Esophagus (tissue), 2 donors: ENCODE measurements around the gene LRP2. TPM values are rescaled to one million over a fixed set of nuclear protein-coding genes. Genes with fewer than 3 reads are reported as not detected.

Source experiments
- H3K27ac ChIP-seq, 2 donors: one replicate each; pipeline ENCODE4 v1.5.1; 2013; ENCODE audit warnings: low read depth in 2 of 2, mild to moderate bottlenecking in 2 of 2, inconsistent platforms in 1 of 2, low read length in 1 of 2, moderate library complexity in 1 of 2
- H3K27me3 ChIP-seq, 2 donors: one replicate each; pipeline ENCODE4 v1.6.1; 2013; ENCODE audit warnings: low read length in 2 of 2, control low read depth in 1 of 2, mild to moderate bottlenecking in 1 of 2; ENCODE audit not compliant: insufficient read depth in 2 of 2, control insufficient read depth in 1 of 2
- H3K36me3 ChIP-seq, 2 donors: one replicate each; pipeline ENCODE4 v1.6.1; 2013; ENCODE audit warnings: low read length in 1 of 2; ENCODE audit not compliant: control insufficient read depth in 2 of 2, insufficient read depth in 2 of 2
- H3K4me1 ChIP-seq, 2 donors: one replicate each; pipeline ENCODE4 v1.6.1; 2013; ENCODE audit warnings: low read length in 1 of 2; ENCODE audit not compliant: control insufficient read depth in 2 of 2, insufficient read depth in 2 of 2
- H3K4me3 ChIP-seq, 2 donors: one replicate each; pipeline ENCODE4 v1.5.1; 2013; ENCODE audit warnings: low read length in 2 of 2, mild to moderate bottlenecking in 2 of 2, low read depth in 1 of 2, moderate library complexity in 1 of 2
- H3K9me3 ChIP-seq, 2 donors: one replicate each; pipeline ENCODE4 v1.6.1; 2013; ENCODE audit warnings: mild to moderate bottlenecking in 2 of 2, low read depth in 1 of 2, low read length in 1 of 2, moderate library complexity in 1 of 2; ENCODE audit not compliant: control insufficient read depth in 2 of 2, insufficient read depth in 1 of 2
- WGBS, 2 donors: extraction: QIAGEN DNeasy Blood & Tissue Kit; methylation state at CpG; one replicate each; pipeline ENCODE4 v1.1.7; 2013; 5-methylcytosine and 5-hydroxymethylcytosine counted together
- polyA plus RNA-seq, 2 donors: library from polyadenylated mRNA; stranded (reverse); fragments of 200-250 nt; gene quantifications; one replicate each; pipeline ENCODE4 v1.2.3, GENCODE V29; 2013
- donor health status: healthy with polysubstance abuse.
- donor health status: Bipolar disorder and iron deficiency.

The LRP2 gene
- polyA plus RNA-seq, 2 donors, result not detected

DNA sequence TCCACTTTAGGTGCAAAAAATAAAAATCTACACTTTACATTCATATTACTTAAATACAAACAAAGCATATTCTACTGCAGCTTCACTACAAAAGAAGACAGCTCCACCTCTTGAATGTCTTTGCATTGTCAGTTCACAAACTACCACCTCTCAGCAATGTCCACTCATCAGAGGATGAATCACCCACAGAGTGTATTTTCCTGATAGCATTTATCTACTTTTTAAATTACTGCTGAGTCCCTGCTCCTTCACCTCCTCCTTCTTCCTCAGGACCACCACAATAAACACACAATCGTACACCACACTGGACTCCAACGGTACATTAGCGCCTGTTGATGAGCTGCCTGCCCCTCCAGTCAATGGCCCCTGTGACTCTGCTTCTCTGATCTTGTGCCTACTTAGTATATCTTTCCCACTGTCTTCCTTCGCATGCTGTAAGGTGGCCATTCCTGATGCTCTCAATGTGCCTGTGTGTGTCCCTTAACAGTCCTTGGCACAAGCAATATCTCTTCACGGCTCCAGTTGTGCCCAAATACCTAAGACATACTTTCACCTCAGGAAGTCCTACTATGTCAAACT, 172.0 kb downstream of the LRP2 start:
- Histone ChIP-seq H3K36me3 (no peaks in the 10 kb centered on the region), H3K4me3 (no peak overlapping the region), H3K4me1 (no peaks in the 10 kb centered on the region), H3K9me3 (no peaks in the 10 kb centered on the region), H3K27me3 (peaks cover 0 to 4% of the 10 kb centered on the region in 2 donors), H3K27ac (no peak overlapping the region)
- WGBS, 2 donors, result 55 to 78% methylated on average over 5 of the region's 5 CpGs

DNA sequence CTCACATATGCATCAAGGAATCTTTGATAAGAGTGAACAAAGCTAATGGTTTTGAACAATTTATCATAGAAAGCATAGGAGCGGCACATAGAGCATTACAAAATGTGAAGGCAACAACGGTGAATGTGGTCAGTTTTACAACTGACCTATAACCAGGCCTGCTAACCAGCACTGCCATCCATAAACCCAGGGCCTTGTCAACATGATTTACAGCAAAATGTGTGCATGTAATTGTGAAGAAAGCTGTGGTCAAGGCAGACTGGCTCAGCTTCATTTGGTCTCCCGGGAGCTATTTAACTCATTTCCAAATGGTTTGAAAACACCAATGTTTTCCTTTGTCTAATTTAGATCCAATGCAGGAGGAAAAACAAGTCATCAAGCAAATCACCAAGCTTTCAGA, 173.2 kb downstream of the LRP2 start:
- 79 to 88% methylated on average over 3 of the region's 3 CpGs for WGBS, 2 donors
- Histone ChIP-seq H3K4me3 (no peak overlapping the region), H3K27me3 (peaks cover 0 to 4% of the 10 kb centered on the region in 2 donors)

DNA sequence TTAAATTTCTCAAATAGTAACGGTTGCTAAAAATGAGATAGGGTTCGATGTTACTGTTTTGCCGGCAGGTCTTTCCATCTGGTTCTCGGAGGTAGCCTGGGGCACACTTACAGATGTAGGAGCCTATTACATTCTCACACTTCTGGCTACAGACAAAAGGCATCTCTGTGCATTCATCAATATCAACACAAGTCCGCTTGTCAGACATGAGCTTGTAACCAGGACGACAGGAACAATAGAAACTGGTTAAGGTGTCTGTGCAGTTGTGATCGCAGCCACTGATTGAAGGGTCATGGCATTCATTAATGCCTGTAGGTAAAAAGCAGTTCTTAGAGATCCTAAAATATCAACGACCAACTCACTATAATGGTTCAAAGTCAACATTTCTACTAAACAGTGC, 176.6 kb downstream of the LRP2 start:
- Histone ChIP-seq H3K27ac (no peak overlapping the region), H3K36me3 (no peaks in the 10 kb centered on the region), H3K9me3 (no peaks in the 10 kb centered on the region), H3K4me3 (no peak overlapping the region), H3K4me1 (no peaks in the 10 kb centered on the region), H3K27me3 (peaks cover 0 to 4% of the 10 kb centered on the region in 2 donors)
- 54 to 62% methylated on average over 8 of the region's 8 CpGs for WGBS, 2 donors

More for the DNA sequence above, 173.2 kb downstream of the LRP2 start:
- H3K27ac ChIP-seq, result no peak overlapping the region
- H3K9me3 ChIP-seq, result no peaks in the 10 kb centered on the region
- no peaks in the 10 kb centered on the region for H3K4me1 ChIP-seq
- H3K36me3 ChIP-seq, result no peaks in the 10 kb centered on the region

DNA sequence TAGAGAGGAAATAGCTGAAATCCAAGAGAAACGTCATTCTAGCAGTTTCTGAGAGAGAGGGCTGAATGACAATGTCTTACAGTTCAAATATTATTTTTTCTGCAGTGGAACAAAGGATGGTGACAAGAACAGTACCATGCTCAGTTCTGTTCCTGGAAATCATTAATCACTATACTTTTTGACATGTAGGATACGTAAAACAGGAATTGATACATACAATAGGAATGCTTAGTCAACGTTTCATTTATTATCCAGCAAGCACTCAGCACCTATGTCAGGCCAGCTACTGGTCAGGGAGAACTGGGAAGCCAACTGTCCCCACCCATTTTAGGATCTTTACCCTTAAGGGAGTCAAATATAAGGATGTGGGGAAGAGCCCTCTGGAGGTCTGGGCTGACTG, 178.3 kb downstream of the LRP2 start:
- 36 to 37% methylated on average over 3 of the region's 3 CpGs for WGBS, 2 donors
- no peak overlapping the region for H3K4me3 ChIP-seq
- no peaks in the 10 kb centered on the region for H3K9me3 ChIP-seq
- no peaks in the 10 kb centered on the region for H3K4me1 ChIP-seq
- no peak overlapping the region for H3K27ac ChIP-seq
- no peaks in the 10 kb centered on the region for H3K36me3 ChIP-seq
- H3K27me3 ChIP-seq, result peaks cover 0 to 4% of the 10 kb centered on the region in 2 donors

DNA sequence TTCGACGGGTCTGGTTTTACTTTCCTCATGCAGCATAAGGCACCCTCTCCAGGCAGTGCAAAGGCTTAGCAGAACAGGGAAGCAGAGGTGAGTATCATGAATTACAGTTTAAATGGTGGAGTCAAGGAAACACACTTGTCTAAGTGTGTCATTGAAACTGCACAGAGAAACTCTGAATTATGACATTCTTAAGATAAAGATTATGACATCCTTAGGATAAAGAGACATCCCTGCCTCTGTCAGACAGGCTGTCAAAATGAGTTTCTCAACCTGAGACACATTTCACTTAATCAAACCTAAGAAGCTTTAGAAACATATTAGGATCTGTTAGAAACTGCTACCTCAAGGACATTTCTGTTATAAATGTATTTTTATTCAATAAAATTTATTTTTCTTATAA, 179.8 kb downstream of the LRP2 start:
- WGBS, 2 donors, result 89 to 93% methylated on average over 2 of the region's 2 CpGs
- Histone ChIP-seq H3K27ac (no peak overlapping the region), H3K27me3 (peaks cover 0 to 4% of the 10 kb centered on the region in 2 donors), H3K4me1 (no peaks in the 10 kb centered on the region), H3K36me3 (no peaks in the 10 kb centered on the region), H3K4me3 (no peak overlapping the region), H3K9me3 (no peaks in the 10 kb centered on the region)

DNA sequence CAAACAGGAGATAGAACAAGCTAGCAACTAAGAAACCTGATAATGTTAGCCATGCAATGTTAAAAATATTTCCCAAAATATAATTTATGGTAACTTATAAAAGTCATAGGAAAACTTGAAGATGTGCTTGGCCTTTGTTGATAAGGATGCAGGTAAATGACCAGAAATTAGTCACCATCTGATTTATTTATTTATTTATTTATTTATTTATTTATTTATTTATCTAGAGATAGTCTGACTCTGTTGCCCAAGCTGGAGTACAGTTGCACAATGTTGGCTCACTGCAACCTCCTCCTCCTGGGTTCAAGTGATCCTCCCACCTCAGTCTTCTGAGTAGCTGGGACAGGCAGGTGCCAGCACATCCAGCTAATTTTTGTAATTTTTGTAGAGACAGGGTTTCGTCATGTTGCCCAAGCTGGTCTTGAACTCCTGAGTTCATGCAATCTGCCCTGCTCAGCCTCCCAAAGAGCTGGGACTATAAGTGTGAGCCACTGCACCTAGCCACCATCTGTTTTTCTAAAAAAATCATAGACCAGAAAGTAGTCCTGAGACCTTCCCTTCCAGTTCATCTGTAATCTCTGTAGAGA, 183.4 kb downstream of the LRP2 start:
- H3K27ac ChIP-seq, result no peak overlapping the region
- no peaks in the 10 kb centered on the region for H3K9me3 ChIP-seq
- WGBS, 2 donors, result 86 to 96% methylated on average over 1 of the region's 1 CpG
- H3K4me1 ChIP-seq, result no peaks in the 10 kb centered on the region
- H3K4me3 ChIP-seq, result no peak overlapping the region
- no peaks in the 10 kb centered on the region for H3K27me3 ChIP-seq
- no peaks in the 10 kb centered on the region for H3K36me3 ChIP-seq

DNA sequence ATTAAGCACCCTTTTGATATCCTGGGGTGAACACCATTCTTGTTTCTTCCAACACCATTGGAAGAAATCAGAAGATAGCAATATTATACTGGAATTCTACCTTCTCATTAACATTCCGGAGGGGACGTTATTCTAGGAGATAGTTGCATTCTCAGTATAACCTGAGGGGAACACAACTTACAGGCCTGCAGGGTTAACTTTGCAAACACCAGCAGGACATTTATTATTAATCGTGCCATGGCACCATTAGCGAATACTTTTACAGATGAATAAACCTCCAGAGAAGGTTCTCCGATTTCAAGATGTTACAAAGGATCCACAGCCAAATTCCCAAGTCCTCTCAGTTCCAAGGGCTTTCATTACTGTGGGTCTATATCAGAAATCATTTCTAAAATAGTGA, 184.0 kb downstream of the LRP2 start:
- Histone ChIP-seq H3K27me3 (no peaks in the 10 kb centered on the region), H3K9me3 (no peaks in the 10 kb centered on the region), H3K4me3 (no peak overlapping the region), H3K27ac (no peak overlapping the region), H3K36me3 (no peaks in the 10 kb centered on the region), H3K4me1 (no peaks in the 10 kb centered on the region)
- 70 to 79% methylated on average over 5 of the region's 5 CpGs for WGBS, 2 donors

DNA sequence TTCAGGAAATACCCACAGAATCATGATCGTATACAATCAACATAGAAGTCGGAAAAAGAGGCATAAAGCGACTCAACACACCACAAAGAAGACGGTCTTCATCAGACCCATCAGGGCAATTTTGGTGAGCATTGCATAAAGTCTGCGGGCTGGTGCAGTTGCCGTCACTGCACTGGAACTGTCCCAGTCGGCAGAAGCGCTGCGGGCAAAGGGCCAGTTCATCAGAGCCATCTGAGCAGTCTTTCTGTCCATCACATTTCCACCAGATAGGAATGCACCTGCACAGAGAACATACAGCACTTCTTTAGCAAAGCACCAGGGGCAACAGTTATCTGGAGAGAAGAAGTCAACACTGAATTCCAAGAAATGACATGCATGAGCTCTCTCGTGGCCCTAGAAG, 187.2 kb downstream of the LRP2 start:
- H3K4me1 ChIP-seq, result no peaks in the 10 kb centered on the region
- H3K4me3 ChIP-seq, result no peak overlapping the region
- no peaks in the 10 kb centered on the region for H3K36me3 ChIP-seq
- H3K27me3 ChIP-seq, result no peaks in the 10 kb centered on the region
- H3K27ac ChIP-seq, result no peak overlapping the region
- 67 to 81% methylated on average over 10 of the region's 10 CpGs for WGBS, 2 donors
- peaks cover 0 to 2% of the 10 kb centered on the region in 2 donors for H3K9me3 ChIP-seq

DNA sequence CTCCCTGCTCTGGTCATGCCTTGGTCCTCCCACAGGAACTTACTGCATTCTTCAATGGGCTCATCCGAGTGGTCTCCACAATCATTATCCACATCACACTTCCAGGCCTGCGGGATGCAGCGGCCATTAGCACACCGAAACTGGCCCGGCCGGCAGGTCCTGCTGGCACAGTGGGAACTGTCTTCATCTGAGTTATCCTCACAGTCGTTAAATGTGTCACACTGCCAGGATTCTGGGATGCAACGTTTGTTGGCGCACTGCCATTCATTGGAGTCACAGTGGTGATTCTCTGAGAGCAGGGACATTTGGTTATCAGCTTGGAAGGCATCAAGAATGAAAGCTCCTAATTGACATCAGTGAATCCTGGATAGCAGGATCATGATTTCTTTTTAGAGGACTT, 188.5 kb downstream of the LRP2 start:
- Histone ChIP-seq H3K4me1 (no peaks in the 10 kb centered on the region), H3K27me3 (no peaks in the 10 kb centered on the region), H3K9me3 (peaks cover 0 to 2% of the 10 kb centered on the region in 2 donors), H3K36me3 (no peaks in the 10 kb centered on the region), H3K4me3 (no peak overlapping the region), H3K27ac (no peak overlapping the region)
- 76 to 79% methylated on average over 9 of the region's 9 CpGs for WGBS, 2 donors

DNA sequence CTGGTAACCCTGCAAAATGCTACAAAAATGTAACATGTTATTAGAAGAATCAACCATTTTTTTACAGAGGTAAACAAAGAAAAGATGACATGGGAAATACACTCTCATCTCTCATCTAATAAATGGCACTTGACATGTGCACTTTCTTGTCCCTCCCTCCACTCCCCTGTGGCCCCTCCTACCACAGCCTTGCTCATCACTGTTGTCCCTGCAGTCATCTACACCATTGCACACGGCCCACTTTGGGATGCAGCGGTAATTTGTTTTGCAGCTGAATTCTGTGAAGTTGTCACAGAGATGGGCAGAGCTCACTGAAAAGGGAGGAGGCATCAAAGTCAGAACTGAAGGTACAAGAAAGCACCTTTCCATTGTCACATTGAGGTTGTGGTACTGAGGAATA, 189.4 kb downstream of the LRP2 start:
- 81 to 82% methylated on average over 2 of the region's 2 CpGs for WGBS, 2 donors
- H3K4me3 ChIP-seq, result no peak overlapping the region
- peaks cover 0 to 2% of the 10 kb centered on the region in 2 donors for H3K9me3 ChIP-seq

More for the DNA sequence above, 189.4 kb downstream of the LRP2 start:
- no peak overlapping the region for H3K27ac ChIP-seq
- H3K36me3 ChIP-seq, result no peaks in the 10 kb centered on the region
- no peaks in the 10 kb centered on the region for H3K4me1 ChIP-seq
- H3K27me3 ChIP-seq, result no peaks in the 10 kb centered on the region
